Activated CD8-positive, alpha-beta T cell treated with anti-CD3 and anti-CD28 coated beads for 36 hours (primary cell): ENCODE results near the gene LYRM4. TPM values are rescaled to one million over a fixed set of nuclear protein-coding genes. Genes with fewer than 3 reads are reported as not detected.
"Not testable (repeated sequence)": the region's sequence is repeated elsewhere in the genome, so short reads cannot be mapped to it uniquely, and the experiment has no call there.

Experiments
- ATAC-seq: fragments of 200-7000 bp; cut with Tn5 transposase; one replicate; pipeline ENCODE4 v1.10.0; 2021; ENCODE audit warnings: mild to moderate bottlenecking, moderate library complexity
- CTCF ChIA-PET: fragments of 350-600 bp; sonication (Branson Sonifier 250); formaldehyde crosslinking; loops from one replicate; lab custom pipeline; 2021; ENCODE audit warnings: antibody characterized with exemption; lab: Charles Lee
- POLR2A ChIA-PET: fragments of 350-600 bp; sonication (Branson Sonifier 250); formaldehyde crosslinking; loops from one replicate; lab custom pipeline; 2021; ENCODE audit warnings: antibody characterized with exemption; lab: Charles Lee
- DNase-seq: peaks from one replicate; pipeline ENCODE4 v3.0.0-alpha.2; 2020
- H3K27ac Mint-ChIP-seq: one replicate; pipeline ENCODE4 v1.8.0; 2021; ENCODE audit warnings: mild to moderate bottlenecking, mixed read lengths
- H3K27me3 Mint-ChIP-seq: one replicate; pipeline ENCODE4 v1.8.0; 2021; ENCODE audit warnings: mixed read lengths
- H3K36me3 Mint-ChIP-seq: one replicate; pipeline ENCODE4 v1.8.0; 2021; ENCODE audit warnings: low read depth, mixed read lengths
- H3K4me1 Mint-ChIP-seq: one replicate; pipeline ENCODE4 v1.8.0; 2021; ENCODE audit warnings: low read depth, mixed read lengths
- H3K4me3 Mint-ChIP-seq: one replicate; pipeline ENCODE4 v1.8.0; 2021; ENCODE audit warnings: mild to moderate bottlenecking, moderate library complexity, mixed read lengths
- H3K9me3 Mint-ChIP-seq: one replicate; pipeline ENCODE4 v1.8.0; 2021; ENCODE audit warnings: mixed read lengths
- CTCF ChIP-seq: fragments of 200-600 bp; IDR thresholded peaks from one replicate; pipeline ENCODE4 v1.8.0; 2022; ENCODE audit warnings: antibody characterized with exemption, mild to moderate bottlenecking
- intact Hi-C: fragments of 100-400 bp; cut with micrococcal nuclease; formaldehyde crosslinking; loops from one replicate; pipeline ENCODE4 v1.10.0; 2022
- total RNA-seq, 2 experiments: library from RNA; stranded (reverse); gene quantifications; one replicate each; pipeline ENCODE4 v1.2.3, GENCODE V29; 2021

LYRM4 gene
- total RNA-seq, 2 experiments from 2014 or later, result 43.5 to 50.6 TPM

DNA sequence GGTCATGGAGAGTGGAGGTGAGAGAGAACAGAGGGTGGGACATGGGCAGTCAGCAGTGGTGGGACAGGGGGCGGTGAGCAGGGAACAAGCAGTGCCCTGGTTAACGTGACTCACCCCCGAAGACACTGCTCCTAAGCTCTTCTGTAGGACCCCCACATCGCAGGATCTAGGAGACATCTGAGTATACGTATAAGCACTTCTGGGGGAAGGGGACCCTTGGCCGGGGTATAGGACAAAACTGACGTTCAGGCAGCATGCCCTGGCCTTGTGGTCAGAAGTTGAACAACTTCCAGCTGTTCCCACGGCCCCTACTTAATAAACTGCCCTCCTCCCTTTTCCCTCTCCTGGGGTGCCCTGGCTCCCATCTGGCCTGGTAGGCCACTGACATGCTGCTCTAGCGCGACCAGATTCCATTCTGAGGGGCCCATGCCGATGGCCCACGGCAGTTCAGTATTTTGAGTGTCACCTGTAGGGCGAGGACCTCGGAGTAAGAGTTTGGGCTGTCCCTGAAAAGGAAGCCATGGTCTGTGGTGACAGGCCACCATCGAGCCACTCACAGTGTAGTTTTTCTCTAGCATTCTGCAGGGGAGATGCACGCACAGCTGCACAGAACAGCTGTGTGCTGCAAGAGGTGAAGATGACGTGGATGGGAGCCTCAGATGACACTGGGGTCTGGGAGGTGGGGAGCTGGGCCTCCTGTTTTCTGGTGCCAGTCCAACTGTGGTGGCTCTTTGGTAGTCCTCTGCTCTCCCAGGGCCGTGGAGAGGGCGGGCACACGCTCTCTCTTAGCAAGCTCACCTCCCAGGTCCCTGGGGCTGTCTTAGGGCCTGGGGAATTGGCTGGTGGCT, 137.2 kb downstream of the LYRM4 start:
- Mint-ChIP-seq H3K4me1 (no peaks in the 10 kb centered on the region), H3K27ac (no peak overlapping the region), H3K4me3 (no peak overlapping the region), H3K9me3 (no peaks in the 10 kb centered on the region), H3K36me3 (no peaks in the 10 kb centered on the region), H3K27me3 (no peaks in the 10 kb centered on the region)
- ATAC-seq, result no peak
- POLR2A ChIA-PET, result no interaction called here
- DNase-seq, result no peak
- CTCF ChIA-PET, result no interaction called here
- no peak for TF ChIP-seq CTCF
- intact Hi-C loops, result no loop called here

- H3K27ac Mint-ChIP-seq, result no peak overlapping the region
- H3K4me3 Mint-ChIP-seq, result no peak overlapping the region
- no peak for DNase-seq
- CTCF ChIA-PET, result no interaction called here
- TF ChIP-seq CTCF, result no peak
- no peaks in the 10 kb centered on the region for H3K9me3 Mint-ChIP-seq
- intact Hi-C loops, result no loop called here
- no peaks in the 10 kb centered on the region for H3K4me1 Mint-ChIP-seq
- ATAC-seq, result no peak
- no peaks in the 10 kb centered on the region for H3K36me3 Mint-ChIP-seq
- POLR2A ChIA-PET, result no interaction called here
- no peaks in the 10 kb centered on the region for H3K27me3 Mint-ChIP-seq
Measured at GRCh38 chr6:5122504-5123112, 138.1 kb downstream of the LYRM4 start.

- ATAC-seq, result no peak
- ChIA-PET POLR2A (no interaction called here), CTCF (no interaction called here)
- H3K4me1 Mint-ChIP-seq, result no peaks in the 10 kb centered on the region
- intact Hi-C loops, result no loop called here
- H3K4me3 Mint-ChIP-seq, result no peak overlapping the region
- TF ChIP-seq CTCF, result no peak
- H3K36me3 Mint-ChIP-seq, result no peaks in the 10 kb centered on the region
- no peak for DNase-seq
- no peaks in the 10 kb centered on the region for H3K9me3 Mint-ChIP-seq
- H3K27me3 Mint-ChIP-seq, result no peaks in the 10 kb centered on the region
- no peak overlapping the region for H3K27ac Mint-ChIP-seq
Measured at GRCh38 chr6:5121956-5122355, 138.8 kb downstream of the LYRM4 start.

- Mint-ChIP-seq H3K27ac (no peak overlapping the region), H3K27me3 (no peaks in the 10 kb centered on the region), H3K4me1 (no peaks in the 10 kb centered on the region), H3K4me3 (no peak overlapping the region), H3K9me3 (no peaks in the 10 kb centered on the region), H3K36me3 (no peaks in the 10 kb centered on the region)
- intact Hi-C loops, result no loop called here
- no peak for ATAC-seq
- ChIA-PET CTCF (no interaction called here), POLR2A (no interaction called here)
- DNase-seq, result no peak
- no peak for TF ChIP-seq CTCF
Measured at GRCh38 chr6:5121479-5121878, 139.3 kb downstream of the LYRM4 start.

DNA sequence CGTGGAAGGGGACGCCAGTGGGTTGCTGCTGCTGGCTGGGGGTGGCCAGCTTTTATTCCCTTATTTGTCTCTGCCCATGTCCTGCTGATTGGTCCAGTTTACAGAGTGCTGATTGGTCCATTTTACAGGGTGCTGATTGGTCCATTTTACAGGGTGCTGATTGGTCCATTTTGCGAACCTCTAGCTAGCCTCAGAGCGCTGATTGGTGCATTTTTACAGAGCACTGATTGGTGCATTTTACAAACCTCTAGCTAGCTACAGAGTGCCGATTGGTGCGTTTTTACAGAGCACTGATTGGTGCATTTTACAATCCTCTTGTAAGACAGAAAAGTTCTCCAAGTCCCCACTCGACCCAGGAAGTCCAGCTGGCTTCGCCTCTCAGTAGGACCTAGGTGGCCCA, 140.2 kb downstream of the LYRM4 start:
- H3K27ac Mint-ChIP-seq, H3K9me3 Mint-ChIP-seq, H3K4me1 Mint-ChIP-seq, intact Hi-C loops, H3K36me3 Mint-ChIP-seq, ATAC-seq, H3K27me3 Mint-ChIP-seq, DNase-seq, H3K4me3 Mint-ChIP-seq: not testable (repeated sequence)
- POLR2A ChIA-PET, result interaction anchor here (0.6 kb wide), 1 partner anchor 53 kb away, joined by 3 read pairs; no protein-coding TSS in a partner anchor
- CTCF ChIA-PET, result interaction anchor here (1.6 kb wide), 1 partner anchor 23 kb away, joined by 4 read pairs; no protein-coding TSS in a partner anchor
